Measurements from ENCODE around the gene TSPAN8.

DNA sequence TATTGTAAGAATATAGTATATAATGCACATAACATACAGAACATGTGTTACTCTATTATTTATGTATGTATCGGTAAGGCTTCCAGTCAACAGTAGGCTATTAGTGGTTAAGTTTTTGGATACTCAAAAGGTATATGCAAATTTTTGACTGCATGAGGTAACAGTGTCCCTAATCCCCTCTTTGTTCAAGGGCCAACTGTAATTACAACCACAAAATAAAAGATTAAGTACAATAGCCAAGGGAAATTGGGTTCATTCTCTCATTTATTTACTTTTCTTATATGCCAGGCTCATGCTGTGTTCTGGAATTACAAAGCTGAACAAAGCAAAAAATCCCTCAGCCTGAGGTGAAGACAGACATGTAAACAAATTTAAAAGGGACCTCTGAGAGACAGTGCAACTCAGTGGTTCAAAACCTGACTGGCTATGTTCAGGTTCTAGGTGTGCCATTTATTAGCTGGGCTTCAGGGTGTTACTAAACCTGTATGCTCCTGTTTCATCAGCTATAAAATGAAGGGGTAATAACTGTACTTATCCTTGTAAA lies 43.4 kb upstream of the TSPAN8 start:
- TF ChIP-seq TAF1 (IDR thresholded peaks at IDR 0.05; ENCODE audit: low read depth, low read length): no peak
- TF ChIP-seq POLR2AphosphoS5 (IDR thresholded peaks at IDR 0.05; ENCODE audit: low read depth, low read length): no peak
- no peak for TF ChIP-seq POLR2A (IDR thresholded peaks at IDR 0.05; ENCODE audit: low read depth, low read length)
- no peak for TF ChIP-seq PAX5 (IDR thresholded peaks at IDR 0.05; ENCODE audit: insufficient read depth, low read length, severe bottlenecking)
- TF ChIP-seq SPI1 (IDR thresholded peaks at IDR 0.05; ENCODE audit: low read depth, low read length): no peak
